SK-N-SH (cell line): ENCODE measurements around the gene WBP2. TPM values are rescaled to one million over a fixed set of nuclear protein-coding genes. Genes with fewer than 3 reads are reported as not detected.

Source experiments
- CTCF ChIA-PET: fragments of 300-600, 350-600 bp; formaldehyde crosslinking; extraction: SDS; loops from one replicate; lab custom pipeline; 2021; lab: Yijun Ruan, JAX
- POLR2A ChIA-PET: fragments of 350-600 bp; sonication (Branson Sonifier 250); formaldehyde crosslinking; extraction: SDS; loops from one replicate; lab custom pipeline; 2020; ENCODE audit warnings: antibody characterized with exemption, inconsistent platforms; lab: Yijun Ruan, JAX
- DNase-seq: peaks from one replicate; pipeline ENCODE4 v3.0.0; 2012
- H2AFZ ChIP-seq: fragments of 200-600 bp; sonication (generic); 2 replicates; pipeline ENCODE4 v1.8.1; 2016; ENCODE audit warnings: antibody characterized with exemption, mild to moderate bottlenecking, low read depth
- H3F3A ChIP-seq: fragments of 200-600 bp; sonication (generic); replicated peaks from 2 replicates; pipeline ENCODE3; 2016; ENCODE audit warnings: antibody characterized with exemption, mild to moderate bottlenecking; ENCODE audit not compliant: insufficient read depth
- H3K27ac ChIP-seq, 2 experiments: fragments of 200-500 bp in 1 of 2; fragments of 200-600 bp in 1 of 2; sonication (Bioruptor generic) in 1 of 2; sonication (generic), shearing (Covaris generic) in 1 of 2; 2 replicates each; pipeline versions ENCODE4 v1.5.1 to v1.6.1; 2014 to 2016; ENCODE audit warnings: low read depth in 2 of 2, inconsistent platforms in 1 of 2, low read length in 1 of 2, mild to moderate bottlenecking in 1 of 2, mixed read lengths in 1 of 2
- H3K27me3 ChIP-seq: fragments of 200-600 bp; sonication (generic), shearing (Covaris generic); 2 replicates; pipeline ENCODE4 v1.6.1; 2016; ENCODE audit warnings: mixed run types; ENCODE audit not compliant: insufficient read depth
- H3K36me3 ChIP-seq, 2 experiments: fragments of 200-500 bp in 1 of 2; fragments of 200-600 bp in 1 of 2; sonication (Bioruptor generic) in 1 of 2; sonication (generic) in 1 of 2; replicated peaks in 1 of 2; 2 replicates each; pipeline versions ENCODE3 to v1.5.1; 2014 to 2016; ENCODE audit warnings: low read length in 1 of 2, mild to moderate bottlenecking in 1 of 2; ENCODE audit not compliant: insufficient read depth in 2 of 2, control insufficient read depth in 1 of 2
- H3K4me1 ChIP-seq, 2 experiments: fragments of 200-500 bp in 1 of 2; fragments of 200-600 bp in 1 of 2; sonication (Bioruptor generic) in 1 of 2; sonication (generic), shearing (Covaris generic) in 1 of 2; 2 replicates each; pipeline versions ENCODE4 v1.5.1 to v1.6.1; 2014 to 2016; ENCODE audit warnings: low read depth in 1 of 2, low read length in 1 of 2, mixed run types in 1 of 2; ENCODE audit not compliant: insufficient read depth in 2 of 2, control insufficient read depth in 1 of 2
- H3K4me2 ChIP-seq: fragments of 200-600 bp; sonication (generic), shearing (Covaris generic); 2 replicates; pipeline ENCODE4 v1.6.1; 2017; ENCODE audit warnings: mixed run types
- H3K4me3 ChIP-seq, 2 experiments: fragments of 200-500 bp in 1 of 2; fragments of 200-600 bp in 1 of 2; sonication (Bioruptor generic) in 1 of 2; sonication (generic), shearing (Covaris generic) in 1 of 2; 2 replicates each; pipeline versions ENCODE4 v1.5.1 to v1.8.1; 2014 to 2016; ENCODE audit warnings: low read depth in 2 of 2, inconsistent platforms in 1 of 2, low read length in 1 of 2, mild to moderate bottlenecking in 1 of 2, mixed read lengths in 1 of 2, moderate library complexity in 1 of 2
- H3K79me2 ChIP-seq: fragments of 200-600 bp; sonication (generic); 2 replicates; pipeline ENCODE4 v1.8.1; 2017; ENCODE audit warnings: mild to moderate bottlenecking; ENCODE audit not compliant: insufficient read depth
- H3K9ac ChIP-seq: fragments of 200-600 bp; sonication (generic); 2 replicates; pipeline ENCODE4 v1.6.1; 2017; ENCODE audit warnings: mixed run types
- H3K9me2 ChIP-seq: fragments of 200-600 bp; sonication (generic); 2 replicates; pipeline ENCODE4 v1.6.1; 2017; ENCODE audit warnings: mixed run types
- H3K9me3 ChIP-seq: fragments of 200-600 bp; sonication (generic); 2 replicates; pipeline ENCODE4 v1.6.1; 2017; ENCODE audit warnings: mixed run types, mild to moderate bottlenecking, moderate library complexity
- H4K20me1 ChIP-seq: fragments of 200-600 bp; sonication (generic); 2 replicates; pipeline ENCODE4 v1.6.1; 2017; ENCODE audit warnings: mild to moderate bottlenecking, mixed run types; ENCODE audit not compliant: insufficient read depth
- EP300 ChIP-seq, 2 experiments: IDR thresholded peaks; 2 replicates each; pipeline versions ENCODE4 v1.4.0 to v1.6.1; 2012; ENCODE audit warnings: borderline replicate concordance in 1 of 2, low read depth in 1 of 2, low read length in 1 of 2
- GATA2 ChIP-seq: sonication (generic); formaldehyde crosslinking; IDR thresholded peaks from 2 replicates; pipeline ENCODE4 v1.5.0; 2020; ENCODE audit warnings: mild to moderate bottlenecking, missing genetic modification reagents
- SIN3A ChIP-seq: IDR thresholded peaks from 2 replicates; pipeline ENCODE4 v1.6.1; 2012; ENCODE audit warnings: low read depth, mild to moderate bottlenecking, low read length, moderate library complexity, borderline replicate concordance
- WGBS: methylation state at CpG from one replicate; pipeline ENCODE4 v1.1.6; 2017; ENCODE audit warnings: low lambda C conversion rate; 5-methylcytosine and 5-hydroxymethylcytosine counted together
- polyA plus RNA-seq, 3 experiments: library from polyadenylated mRNA; depleted of rRNA; stranded (reverse); fragments of >200 nt; gene quantifications; 2 replicates each; pipeline ENCODE4 v1.2.3, GENCODE V29; 2012
- TF ChIP-seq, protein P1 (sequence below): IDR thresholded peaks from 2 replicates; pipeline ENCODE4; 2012
- TF ChIP-seq, protein P2 (sequence below): IDR thresholded peaks from 2 replicates; pipeline ENCODE4 v1.6.1; 2012; ENCODE audit warnings: mild to moderate bottlenecking, low read depth, low read length, moderate library complexity
- TF ChIP-seq, protein P3 (sequence below): fragments of 150-350 bp; IDR thresholded peaks from 2 replicates; pipeline ENCODE4 v1.6.1; 2016; ENCODE audit warnings: mild to moderate bottlenecking, low read depth, low read length

Gene WBP2
- polyA plus RNA-seq, 1 of the 3 experiments (the other 2 are of a cell fraction), result 55.8 TPM

DNA sequence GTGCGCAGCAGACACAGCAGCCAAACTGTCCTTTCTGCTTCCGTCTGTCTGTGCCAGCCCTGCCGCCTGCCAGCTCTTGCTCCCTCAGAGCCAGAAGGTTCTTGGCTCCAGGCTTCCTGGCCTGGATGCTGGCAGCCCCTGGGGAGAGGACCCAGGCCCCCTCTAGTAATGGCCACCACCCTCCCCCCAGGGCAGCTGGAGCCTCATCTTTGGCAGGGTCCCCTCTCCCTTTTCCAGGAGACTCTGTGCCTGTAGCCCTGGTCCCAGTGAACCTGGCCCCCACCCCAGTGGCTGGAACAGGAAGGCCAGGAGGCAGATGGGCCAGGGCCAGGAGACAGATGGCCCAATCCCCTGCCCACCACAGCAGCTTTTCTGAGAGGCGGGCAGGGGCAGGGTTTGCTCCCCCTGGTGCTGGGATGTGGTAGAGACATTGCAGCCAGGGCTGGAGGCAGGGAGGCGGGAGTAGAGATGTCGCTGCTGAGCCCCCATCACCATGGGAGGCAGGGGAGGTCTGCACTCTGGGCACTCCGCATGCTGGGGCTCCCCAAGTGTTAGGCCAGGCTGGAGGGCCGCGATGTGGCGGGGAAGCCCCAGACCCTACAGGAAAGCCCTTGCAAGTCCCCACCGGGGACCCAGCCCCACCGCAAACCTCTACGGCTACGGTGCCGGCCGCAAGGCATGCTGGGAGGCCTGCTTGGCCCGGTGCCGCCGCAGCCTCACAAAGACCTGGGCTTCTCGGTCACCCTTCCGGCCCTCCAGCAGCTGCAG lies 27.6 kb downstream of the WBP2 start (continued):
- TF ChIP-seq, protein P1, sequence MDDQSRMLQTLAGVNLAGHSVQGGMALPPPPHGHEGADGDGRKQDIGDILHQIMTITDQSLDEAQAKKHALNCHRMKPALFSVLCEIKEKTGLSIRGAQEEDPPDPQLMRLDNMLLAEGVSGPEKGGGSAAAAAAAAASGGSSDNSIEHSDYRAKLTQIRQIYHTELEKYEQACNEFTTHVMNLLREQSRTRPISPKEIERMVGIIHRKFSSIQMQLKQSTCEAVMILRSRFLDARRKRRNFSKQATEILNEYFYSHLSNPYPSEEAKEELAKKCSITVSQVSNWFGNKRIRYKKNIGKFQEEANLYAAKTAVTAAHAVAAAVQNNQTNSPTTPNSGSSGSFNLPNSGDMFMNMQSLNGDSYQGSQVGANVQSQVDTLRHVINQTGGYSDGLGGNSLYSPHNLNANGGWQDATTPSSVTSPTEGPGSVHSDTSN, result no peak; the same call in 1 of the 2 replicates
- TF ChIP-seq SIN3A (peak; percentile 51; the same call in 1 of the 2 replicates), EP300 (IDR thresholded peaks at IDR 0.05; ENCODE audit: borderline replicate concordance in 1 of 2, low read depth in 1 of 2, low read length in 1 of 2) (peak in 1 of 2 experiments; percentile 59; a peak in 3 of 4 replicates)
- TF ChIP-seq, protein P2, sequence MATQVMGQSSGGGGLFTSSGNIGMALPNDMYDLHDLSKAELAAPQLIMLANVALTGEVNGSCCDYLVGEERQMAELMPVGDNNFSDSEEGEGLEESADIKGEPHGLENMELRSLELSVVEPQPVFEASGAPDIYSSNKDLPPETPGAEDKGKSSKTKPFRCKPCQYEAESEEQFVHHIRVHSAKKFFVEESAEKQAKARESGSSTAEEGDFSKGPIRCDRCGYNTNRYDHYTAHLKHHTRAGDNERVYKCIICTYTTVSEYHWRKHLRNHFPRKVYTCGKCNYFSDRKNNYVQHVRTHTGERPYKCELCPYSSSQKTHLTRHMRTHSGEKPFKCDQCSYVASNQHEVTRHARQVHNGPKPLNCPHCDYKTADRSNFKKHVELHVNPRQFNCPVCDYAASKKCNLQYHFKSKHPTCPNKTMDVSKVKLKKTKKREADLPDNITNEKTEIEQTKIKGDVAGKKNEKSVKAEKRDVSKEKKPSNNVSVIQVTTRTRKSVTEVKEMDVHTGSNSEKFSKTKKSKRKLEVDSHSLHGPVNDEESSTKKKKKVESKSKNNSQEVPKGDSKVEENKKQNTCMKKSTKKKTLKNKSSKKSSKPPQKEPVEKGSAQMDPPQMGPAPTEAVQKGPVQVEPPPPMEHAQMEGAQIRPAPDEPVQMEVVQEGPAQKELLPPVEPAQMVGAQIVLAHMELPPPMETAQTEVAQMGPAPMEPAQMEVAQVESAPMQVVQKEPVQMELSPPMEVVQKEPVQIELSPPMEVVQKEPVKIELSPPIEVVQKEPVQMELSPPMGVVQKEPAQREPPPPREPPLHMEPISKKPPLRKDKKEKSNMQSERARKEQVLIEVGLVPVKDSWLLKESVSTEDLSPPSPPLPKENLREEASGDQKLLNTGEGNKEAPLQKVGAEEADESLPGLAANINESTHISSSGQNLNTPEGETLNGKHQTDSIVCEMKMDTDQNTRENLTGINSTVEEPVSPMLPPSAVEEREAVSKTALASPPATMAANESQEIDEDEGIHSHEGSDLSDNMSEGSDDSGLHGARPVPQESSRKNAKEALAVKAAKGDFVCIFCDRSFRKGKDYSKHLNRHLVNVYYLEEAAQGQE, result peak; percentile 13; the same call in 1 of the 2 replicates
- TF ChIP-seq, protein P3, sequence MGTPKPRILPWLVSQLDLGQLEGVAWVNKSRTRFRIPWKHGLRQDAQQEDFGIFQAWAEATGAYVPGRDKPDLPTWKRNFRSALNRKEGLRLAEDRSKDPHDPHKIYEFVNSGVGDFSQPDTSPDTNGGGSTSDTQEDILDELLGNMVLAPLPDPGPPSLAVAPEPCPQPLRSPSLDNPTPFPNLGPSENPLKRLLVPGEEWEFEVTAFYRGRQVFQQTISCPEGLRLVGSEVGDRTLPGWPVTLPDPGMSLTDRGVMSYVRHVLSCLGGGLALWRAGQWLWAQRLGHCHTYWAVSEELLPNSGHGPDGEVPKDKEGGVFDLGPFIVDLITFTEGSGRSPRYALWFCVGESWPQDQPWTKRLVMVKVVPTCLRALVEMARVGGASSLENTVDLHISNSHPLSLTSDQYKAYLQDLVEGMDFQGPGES, result no peak

DNA sequence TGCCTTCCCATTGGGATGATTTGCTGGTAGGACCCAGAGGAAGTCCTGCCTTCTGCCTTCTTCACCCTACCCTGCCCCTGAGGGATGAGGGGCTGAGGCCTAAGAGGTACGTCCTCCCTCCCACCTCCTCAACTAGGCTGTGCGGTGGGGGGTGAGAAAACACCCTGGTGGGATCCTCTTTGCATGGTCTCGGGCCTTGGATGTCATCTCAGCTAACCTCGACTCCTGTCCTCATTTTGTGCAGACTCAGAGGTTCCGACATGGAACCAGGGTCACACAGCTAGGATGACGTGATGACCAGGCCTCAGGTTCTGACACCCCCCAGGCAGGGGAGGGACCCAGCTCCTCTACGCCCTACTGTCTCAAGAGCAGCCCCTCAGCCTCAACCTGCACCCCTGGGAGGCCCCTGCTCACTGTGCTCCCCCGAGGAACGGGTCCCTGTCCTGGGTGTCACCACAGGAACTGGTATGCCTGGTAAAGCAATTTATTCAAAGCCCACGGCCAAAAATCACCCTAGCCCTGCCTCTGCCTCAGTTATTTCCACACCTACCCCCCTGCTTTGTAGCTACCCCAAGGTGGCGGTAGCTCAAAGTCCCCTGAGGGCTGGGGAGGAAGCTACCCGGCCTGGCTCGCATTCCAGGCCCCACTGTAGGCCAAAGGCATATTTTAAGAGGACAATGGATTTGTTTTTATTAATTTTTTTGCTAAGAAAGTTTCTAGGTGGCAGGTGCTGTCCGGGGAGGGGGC lies 28.4 kb downstream of the WBP2 start:
- Histone ChIP-seq H3K79me2 (no peaks in the 10 kb centered on the region), H4K20me1 (no peaks in the 10 kb centered on the region), H3F3A (peaks cover 7% of the 10 kb centered on the region), H3K27me3 (no peaks in the 10 kb centered on the region), H2AFZ (no peak overlapping the region), H3K27ac (peak overlapping the region; percentile 10 to 98; a peak in 3 of 4 replicates), H3K4me3 (no peak overlapping the region), H3K9ac (no peak overlapping the region), H3K4me2 (no peak overlapping the region), H3K36me3 (peaks cover 0 to 31% of the 10 kb centered on the region in 2 experiments), H3K9me2 (no peaks in the 10 kb centered on the region), H3K9me3 (no peaks in the 10 kb centered on the region), H3K4me1 (peaks cover 5 to 40% of the 10 kb centered on the region in 2 experiments; a peak in 2 of 4 replicates)
- WGBS, result 76% methylated on average over 13 of the region's 14 CpGs
- ChIA-PET CTCF (interaction anchor here (0.6 to 16.5 kb wide), 30 partner anchors 11 to 372 kb away, joined by 3 to 326 read pairs (median 7); partner anchors contain the start of genes GALK1, MRPL38, TRIM47 and UNC13D), POLR2A (interaction anchor here (0.5 to 3.3 kb wide), 15 partner anchors 9 to 291 kb away, joined by 3 to 39 read pairs (median 4); partner anchors contain the start of genes GALK1 and UNC13D)
- DNase-seq, result no peak
- TF ChIP-seq GATA2 (CRISPR knock-in tag) (no peak), SIN3A (0 out of 2 replicates have a peak, but pooled peaks have one; percentile 6)
